ENCODE measurements around the gene ANGEL2. TPM values are rescaled to one million over a fixed set of nuclear protein-coding genes. Genes with fewer than 3 reads are reported as not detected.

Gene ANGEL2
- total and polyA plus RNA-seq, 2 of the 4 experiments (the other 2 are of a cell fraction): 13.4 to 44.1 TPM

DNA sequence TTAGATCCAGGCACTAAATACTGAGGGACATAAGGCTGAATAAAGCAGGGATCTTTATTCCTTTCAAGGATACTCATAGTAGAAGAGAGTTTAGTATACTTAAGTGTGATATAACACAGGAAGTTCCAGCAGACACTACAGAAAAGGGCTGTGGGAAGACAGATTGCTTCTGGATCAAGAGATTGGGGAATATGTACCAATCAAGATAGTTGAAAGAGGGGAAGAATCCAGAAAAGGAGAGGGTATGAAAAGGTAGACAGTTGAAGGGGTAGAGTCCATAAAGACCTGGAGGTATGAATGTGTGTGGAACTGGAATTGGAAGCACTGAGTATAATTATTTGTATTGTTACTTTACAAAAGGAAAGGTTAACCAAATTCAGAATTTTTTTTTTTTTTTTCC, 37.8 kb upstream of the ANGEL2 start:
- Histone ChIP-seq H2AK5ac (ENCODE audit: low read depth, low read length) (no peak overlapping the region), H3K36me3 (ENCODE audit: control insufficient read depth, insufficient read depth, low read length) (no peaks in the 10 kb centered on the region), H3K9me3 (ENCODE audit: control insufficient read depth, insufficient read depth, low read length) (no peaks in the 10 kb centered on the region), H3K79me1 (ENCODE audit: low read depth in 1 of 2, low read length in 2 of 2) (peaks cover 4 to 45% of the 10 kb centered on the region in 2 experiments), H3K23ac (ENCODE audit: low read depth, low read length) (no peak overlapping the region), H4K5ac (ENCODE audit: low read depth, low read length) (no peak overlapping the region), H3K27ac (ENCODE audit: insufficient read depth, low read length) (no peak overlapping the region), H3K4me1 (ENCODE audit: control insufficient read depth, insufficient read depth, low read length) (peaks cover 2% of the 10 kb centered on the region; the same call in 1 of the 2 replicates), H3K4ac (ENCODE audit: low read depth, low read length) (no peak overlapping the region), H2BK120ac (ENCODE audit: low read depth, low read length) (no peak overlapping the region), H4K8ac (ENCODE audit: low read depth in 2 of 2, low read length in 2 of 2) (no peak overlapping the region), H3K9ac (ENCODE audit: low read depth, low read length) (no peak overlapping the region), H2BK5ac (ENCODE audit: low read depth, low read length, poor library complexity, severe bottlenecking) (no peak overlapping the region), H3K18ac (ENCODE audit: low read depth, low read length) (no peak overlapping the region), H3K27me3 (ENCODE audit: control insufficient read depth, insufficient read depth, low read length) (no peaks in the 10 kb centered on the region), H3K4me3 (ENCODE audit: insufficient read depth, low read depth, low read length) (no peak overlapping the region), H3K56ac (ENCODE audit: extremely low read depth, insufficient read depth, low read length) (no peak overlapping the region), H2AFZ (replicated peaks; ENCODE audit: low read length, poor library complexity) (no peak overlapping the region), H3K9me1 (ENCODE audit: insufficient read depth, low read length) (peaks cover 6% of the 10 kb centered on the region), H3K14ac (replicated peaks; ENCODE audit: low read depth, low read length) (no peak overlapping the region), H2AK9ac (replicated peaks; ENCODE audit: low read depth, low read length, poor library complexity) (no peak overlapping the region), H4K91ac (ENCODE audit: insufficient read depth, low read depth, low read length) (no peak overlapping the region), H4K20me1 (ENCODE audit: insufficient read depth, low read length) (peaks cover 20% of the 10 kb centered on the region; the same call in 1 of the 2 replicates), H2BK15ac (ENCODE audit: low read depth, low read length) (no peak overlapping the region), H2BK20ac (ENCODE audit: low read depth, low read length) (no peak overlapping the region), H3K4me2 (ENCODE audit: low read depth, low read length) (no peak overlapping the region)
- ChIA-PET POLR2A (ENCODE audit: unreplicated experiment) (no interaction called here), CTCF (interaction anchor here (0.6 kb wide), 1 partner anchor 33 kb away, joined by 3 read pairs; no protein-coding TSS in a partner anchor)
- DNase-seq (no peak), ATAC-seq (ENCODE audit: low read depth) (no peak)
- intact Hi-C loops (cut with micrococcal nuclease): loop anchor here (5.0 kb wide), 1 partner anchor 36 kb away; the partner anchor contains the start of gene ANGEL2
- no peak for TF ChIP-seq FOS (IDR thresholded peaks at IDR 0.05; ENCODE audit: low read depth, low read length)
- no peak for TF ChIP-seq SMC3 (IDR thresholded peaks at IDR 0.05; ENCODE audit: low read depth, low read length)
- TF ChIP-seq RAD21 (IDR thresholded peaks at IDR 0.05; ENCODE audit: low read length): no peak
- dilution Hi-C loops (cut with HindIII; ENCODE audit: low sequenced_read_pairs, unreplicated experiment): no loop called here
- no TSS peak for BruUV-seq (replicated peaks)
- in situ Hi-C loops (cut with MboI; ENCODE audit: low sequenced_read_pairs): no loop called here
